H1 (cell line): ENCODE data around the gene CLDN6. TPM values are rescaled to one million over a fixed set of nuclear protein-coding genes. Genes with fewer than 3 reads are reported as not detected.

ENCODE experiments used
- CTCF ChIA-PET: fragments of 300-600 bp; sonication (Branson Sonifier 250); formaldehyde crosslinking; loops from one replicate; lab custom pipeline; 2021; ENCODE audit not compliant: partially characterized antibody; lab: Charles Lee
- POLR2A ChIA-PET: fragments of 300-600 bp; sonication (Branson Sonifier 250); formaldehyde crosslinking; loops from one replicate; lab custom pipeline; 2021; ENCODE audit warnings: inconsistent platforms; ENCODE audit not compliant: partially characterized antibody; lab: Charles Lee
- DNase-seq, 2 experiments: peaks; one replicate each; pipeline versions ENCODE4 v3.0.0 to v3.0.0-alpha.2; 2010 to 2022; ENCODE audit warnings: low spot score in 2 of 2, low read depth in 1 of 2, mixed read lengths in 1 of 2
- FAIRE-seq: peaks from 2 replicates; lab custom pipeline; 2011; peaks lifted over from hg19 to GRCh38; lab: Jason Lieb, UNC
- H2AFZ ChIP-seq: 2 replicates; pipeline ENCODE4 v1.8.1; 2012; ENCODE audit warnings: low read length, inconsistent platforms
- H2AK5ac ChIP-seq: 2 replicates; pipeline ENCODE4 v1.6.1; 2013; ENCODE audit warnings: low read depth, low read length
- H2BK120ac ChIP-seq: replicated peaks from 2 replicates; pipeline ENCODE3; 2013; ENCODE audit warnings: low read depth, low read length, inconsistent platforms
- H2BK12ac ChIP-seq: 2 replicates; pipeline ENCODE4 v1.6.1; 2013; ENCODE audit warnings: low read depth, low read length
- H2BK15ac ChIP-seq: 2 replicates; pipeline ENCODE4 v1.6.1; 2013; ENCODE audit warnings: low read length
- H2BK20ac ChIP-seq: 2 replicates; pipeline ENCODE4 v1.6.1; 2013; ENCODE audit warnings: low read length
- H2BK5ac ChIP-seq: 2 replicates; pipeline ENCODE4 v1.6.1; 2013; ENCODE audit warnings: low read depth, low read length
- H3K14ac ChIP-seq: 2 replicates; pipeline ENCODE4 v1.6.1; 2013; ENCODE audit warnings: inconsistent platforms; ENCODE audit not compliant: insufficient read length
- H3K18ac ChIP-seq: 2 replicates; pipeline ENCODE4 v1.6.1; 2013; ENCODE audit warnings: low read length; ENCODE audit errors: extremely low read depth
- H3K23ac ChIP-seq: 2 replicates; pipeline ENCODE4 v1.6.1; 2013; ENCODE audit warnings: inconsistent platforms; ENCODE audit not compliant: insufficient read length
- H3K23me2 ChIP-seq: 2 replicates; pipeline ENCODE4 v1.6.1; 2013; ENCODE audit warnings: low read depth, low read length
- H3K27ac ChIP-seq: 2 replicates; pipeline ENCODE4 v1.6.1; 2011; ENCODE audit warnings: low read depth, low read length, inconsistent platforms
- H3K27me3 ChIP-seq, 4 experiments: replicated peaks in 1 of 4; 1 replicate in 1 of 4; 2 replicates in 3 of 4; pipeline versions ENCODE4 v1.6.1 to v1.8.1; 2011 to 2013; ENCODE audit warnings: low read length in 3 of 4, mild to moderate bottlenecking in 3 of 4, inconsistent platforms in 2 of 4, mixed read lengths in 2 of 4, moderate library complexity in 1 of 4; ENCODE audit not compliant: control insufficient read depth in 3 of 4, insufficient read depth in 3 of 4; ENCODE audit errors: extremely low read depth in 1 of 4
- H3K36me3 ChIP-seq, 4 experiments: 2 replicates each; pipeline versions ENCODE4 v1.6.1 to v1.8.1; 2011 to 2013; ENCODE audit warnings: mild to moderate bottlenecking in 4 of 4, low read length in 3 of 4, moderate library complexity in 2 of 4, control low read depth in 1 of 4, inconsistent platforms in 1 of 4; ENCODE audit not compliant: insufficient read depth in 4 of 4, control insufficient read depth in 2 of 4
- H3K4ac ChIP-seq: replicated peaks from 2 replicates; pipeline ENCODE3; 2013; ENCODE audit warnings: low read length, low read depth, mixed read lengths, inconsistent platforms; ENCODE audit not compliant: insufficient read length
- H3K4me1 ChIP-seq, 4 experiments: replicated peaks in 1 of 4; 1 replicate in 1 of 4; 2 replicates in 3 of 4; pipeline versions ENCODE4 v1.6.1 to v1.8.1; 2011 to 2013; ENCODE audit warnings: low read length in 3 of 4, inconsistent platforms in 2 of 4, mixed read lengths in 1 of 4; ENCODE audit not compliant: insufficient read depth in 4 of 4, control insufficient read depth in 3 of 4
- H3K4me2 ChIP-seq, 2 experiments: 2 replicates each; pipeline versions ENCODE4 v1.6.1 to v1.8.1; 2011 to 2013; ENCODE audit warnings: low read depth in 2 of 2, low read length in 2 of 2, control low read depth in 1 of 2, inconsistent platforms in 1 of 2, mild to moderate bottlenecking in 1 of 2; ENCODE audit not compliant: insufficient read depth in 1 of 2
- H3K4me3 ChIP-seq, 4 experiments: fragments of 200-600, 300-600 bp in 1 of 4; sonication (generic), shearing (Covaris generic), sonication (Bioruptor Twin) in 1 of 4; 2 replicates each; pipeline versions ENCODE4 v1.5.1 to v1.8.1; 2011 to 2016; ENCODE audit warnings: low read length in 4 of 4, low read depth in 3 of 4, control low read depth in 2 of 4, inconsistent platforms in 2 of 4, mild to moderate bottlenecking in 2 of 4, mixed read lengths in 1 of 4, moderate library complexity in 1 of 4; ENCODE audit not compliant: insufficient read depth in 2 of 4; ENCODE audit errors: extremely low read depth in 1 of 4
- H3K56ac ChIP-seq: replicated peaks from 2 replicates; pipeline ENCODE3; 2013; ENCODE audit warnings: low read depth, mild to moderate bottlenecking, mixed read lengths, low read length, inconsistent platforms; ENCODE audit not compliant: insufficient read length
- H3K79me1 ChIP-seq: 2 replicates; pipeline ENCODE4 v1.6.1; 2013; ENCODE audit warnings: low read depth, low read length, control low read depth
- H3K79me2 ChIP-seq, 2 experiments: 2 replicates each; pipeline versions ENCODE4 v1.6.1 to v1.8.1; 2012 to 2013; ENCODE audit warnings: low read length in 2 of 2, mild to moderate bottlenecking in 2 of 2, inconsistent platforms in 1 of 2; ENCODE audit not compliant: insufficient read depth in 2 of 2, control insufficient read depth in 1 of 2
- H3K9ac ChIP-seq, 4 experiments: replicated peaks in 1 of 4; 1 replicate in 1 of 4; 2 replicates in 3 of 4; pipeline versions ENCODE4 v1.6.1 to v1.8.1; 2011 to 2013; ENCODE audit warnings: low read depth in 3 of 4, low read length in 3 of 4, control low read depth in 2 of 4, mild to moderate bottlenecking in 2 of 4, moderate library complexity in 2 of 4, inconsistent platforms in 1 of 4; ENCODE audit errors: extremely low read depth in 1 of 4
- H3K9me3 ChIP-seq, 2 experiments: 2 replicates each; pipeline versions ENCODE4 v1.6.1 to v1.8.1; 2012 to 2013; ENCODE audit warnings: mild to moderate bottlenecking in 2 of 2, moderate library complexity in 2 of 2, control low read depth in 1 of 2, inconsistent platforms in 1 of 2, low read depth in 1 of 2, low read length in 1 of 2, mixed read lengths in 1 of 2; ENCODE audit not compliant: insufficient read depth in 2 of 2
- H4K20me1 ChIP-seq, 2 experiments: replicated peaks in 1 of 2; 2 replicates each; pipeline versions ENCODE3 to v1.8.1; 2011 to 2013; ENCODE audit warnings: inconsistent platforms in 2 of 2, low read length in 2 of 2, mild to moderate bottlenecking in 1 of 2; ENCODE audit not compliant: insufficient read depth in 2 of 2, control insufficient read depth in 1 of 2
- H4K5ac ChIP-seq: 2 replicates; pipeline ENCODE4 v1.6.1; 2013; ENCODE audit warnings: low read length, low read depth, mixed read lengths, inconsistent platforms; ENCODE audit not compliant: insufficient read length
- H4K8ac ChIP-seq: 2 replicates; pipeline ENCODE4 v1.8.0; 2013; ENCODE audit warnings: mild to moderate bottlenecking, moderate library complexity, low read length, inconsistent platforms; ENCODE audit not compliant: insufficient read depth; ENCODE audit errors: extremely low read depth
- H4K91ac ChIP-seq: replicated peaks from 2 replicates; pipeline ENCODE3; 2013; ENCODE audit warnings: low read length, mixed read lengths, inconsistent platforms; ENCODE audit not compliant: insufficient read length
- BRCA1 ChIP-seq: IDR thresholded peaks from 2 replicates; pipeline ENCODE4 v1.6.1; 2012; ENCODE audit warnings: low read depth, low read length, improper control_type of control experiment
- CREB1 ChIP-seq: IDR thresholded peaks from 2 replicates; pipeline ENCODE4 v1.6.1; 2012; ENCODE audit warnings: inconsistent platforms
- FOSL1 ChIP-seq: IDR thresholded peaks from 2 replicates; pipeline ENCODE4 v1.6.1; 2011; ENCODE audit warnings: mild to moderate bottlenecking, low read depth, low read length, moderate library complexity; ENCODE audit not compliant: insufficient read depth
- HDAC2 ChIP-seq, 2 experiments: fragments of 300-600 bp in 1 of 2; sonication (generic) in 1 of 2; IDR thresholded peaks; 2 replicates each; pipeline ENCODE4 v1.6.1; 2011 to 2012; ENCODE audit warnings: low read depth in 2 of 2, low read length in 2 of 2, mild to moderate bottlenecking in 2 of 2, moderate library complexity in 2 of 2, borderline replicate concordance in 1 of 2, inconsistent platforms in 1 of 2
- NRF1 ChIP-seq: IDR thresholded peaks from 2 replicates; pipeline ENCODE4 v1.6.1; 2011; ENCODE audit warnings: mild to moderate bottlenecking, low read depth, low read length, improper control_type of control experiment
- POLR2A ChIP-seq, 2 experiments: IDR thresholded peaks; 1 replicate in 1 of 2; 2 replicates in 1 of 2; pipeline ENCODE4 v1.6.1; 2011; ENCODE audit warnings: low read depth in 2 of 2, low read length in 2 of 2, mild to moderate bottlenecking in 2 of 2; ENCODE audit errors: control extremely low read depth in 1 of 2
- SP2 ChIP-seq: IDR thresholded peaks from 2 replicates; pipeline ENCODE4 v1.6.1; 2012; ENCODE audit warnings: mild to moderate bottlenecking, low read length, inconsistent platforms
- TAF7 ChIP-seq: optimal IDR thresholded peaks from 2 replicates; pipeline ENCODE3; 2011; ENCODE audit warnings: low read depth, mild to moderate bottlenecking, inconsistent platforms, low read length, moderate library complexity, borderline replicate concordance
- TCF12 ChIP-seq: IDR thresholded peaks from 2 replicates; pipeline ENCODE4 v1.6.1; 2011; ENCODE audit warnings: low read depth, mild to moderate bottlenecking, low read length
- USF2 ChIP-seq: IDR thresholded peaks from 2 replicates; pipeline ENCODE4 v1.6.1; 2011; ENCODE audit warnings: low read length, improper control_type of control experiment
- YY1 ChIP-seq: IDR thresholded peaks from 2 replicates; pipeline ENCODE4 v1.6.1; 2011; ENCODE audit warnings: low read depth, mild to moderate bottlenecking, low read length
- WGBS, 2 experiments: shearing (Covaris generic) in 1 of 2; methylation state at CpG; one replicate each; pipeline versions ENCODE4 v1.1.6 to v1.1.7; 2013 to 2015; ENCODE audit warnings: low lambda C conversion rate in 2 of 2, mixed read lengths in 2 of 2, inconsistent platforms in 1 of 2, low coverage in 1 of 2, missing lambda C conversion rate in 1 of 2; ENCODE audit not compliant: insufficient replicate concordance in 2 of 2, insufficient coverage in 1 of 2, insufficient read length in 1 of 2; ENCODE audit errors: extremely low coverage in 1 of 2, missing lambda C conversion rate in 1 of 2; 5-methylcytosine and 5-hydroxymethylcytosine counted together
- polyA plus RNA-seq, 7 experiments: library from polyadenylated mRNA; depleted of rRNA in 3 of 7; stranded (reverse) in 5 of 7; unstranded in 2 of 7; fragments of >200 nt in 5 of 7; fragments of 200-250 nt in 2 of 7; gene quantifications; 1 replicate in 5 of 7; 2 replicates in 1 of 7; 4 replicates in 1 of 7; pipeline versions ENCODE4 v1.2.1 to v1.2.3, GENCODE V29; 2011 to 2013; ENCODE audit warnings: missing spikeins in 2 of 7, mixed read lengths in 2 of 7
- total RNA-seq: library from RNA; stranded (reverse); fragmentation: NEBNext Ultra II Directional; extraction: Animal tissue kit (Norgen Biotek cat#: 25700); gene quantifications from 2 replicates; pipeline ENCODE4 v1.2.1, GENCODE V29; 2021
- TF ChIP-seq, protein P1 (sequence below): IDR thresholded peaks from 2 replicates; pipeline ENCODE4 v1.6.1; 2012; ENCODE audit warnings: inconsistent platforms

The CLDN6 gene
- total and polyA plus RNA-seq, 2 of the 8 experiments (the other 6 are each of a cell fraction or from before 2014, with no cell fraction given), result 747 to 1,115 TPM

DNA sequence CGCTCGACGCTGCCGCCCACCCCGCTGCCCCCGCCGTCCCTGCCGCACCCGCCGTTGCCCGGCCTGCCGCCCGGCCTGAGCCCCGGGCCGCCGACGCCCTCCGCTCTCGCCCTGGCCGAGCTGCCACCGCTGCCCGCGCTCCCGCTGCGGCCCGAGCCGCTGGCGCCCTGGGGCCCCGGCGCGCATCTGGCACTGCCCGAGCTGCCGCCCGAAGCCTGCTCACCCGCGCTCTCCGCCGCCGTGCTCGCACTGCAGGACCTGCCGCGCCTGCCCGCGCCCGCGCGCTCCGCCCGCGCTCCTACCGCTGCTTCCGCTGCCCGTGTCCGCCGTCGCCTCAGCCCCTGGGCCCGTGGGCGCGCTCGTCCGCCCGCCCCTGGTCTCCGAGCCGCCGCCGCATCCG, 13.7 kb downstream of the CLDN6 start:
- no peak for DNase-seq
- H3K9me3 ChIP-seq, result no peaks in the 10 kb centered on the region
- no peak overlapping the region for H3K18ac ChIP-seq
- H3K79me2 ChIP-seq, result peaks cover 0 to 6% of the 10 kb centered on the region in 2 experiments; a peak in 1 of 4 replicates
- no peaks in the 10 kb centered on the region for H4K20me1 ChIP-seq
- no peaks in the 10 kb centered on the region; the same call in 1 of the 2 replicates for H3K79me1 ChIP-seq
- H3K4me1 ChIP-seq, result peaks cover 11 to 35% (median 30%) of the 10 kb centered on the region in 4 experiments
- H4K8ac ChIP-seq, result no peak overlapping the region; the same call in 1 of the 2 replicates
- no peak overlapping the region for H2BK20ac ChIP-seq
- peak overlapping the region in 1 of 4 experiments; percentile 41; a peak in 1 of 7 replicates for H3K9ac ChIP-seq
- H3K4me2 ChIP-seq, result peak overlapping the region in 1 of 2 experiments; percentile 88; a peak in 2 of 4 replicates
- H3K14ac ChIP-seq, result no peak overlapping the region
- H2BK120ac ChIP-seq, result no peak overlapping the region
- H2BK15ac ChIP-seq, result no peak overlapping the region
- H4K91ac ChIP-seq, result no peak overlapping the region
- H3K23me2 ChIP-seq, result peaks cover 13% of the 10 kb centered on the region
- H2AFZ ChIP-seq, result no peak overlapping the region
- no peak overlapping the region for H3K56ac ChIP-seq
- H4K5ac ChIP-seq, result no peak overlapping the region
- H3K4me3 ChIP-seq, result peak overlapping the region in 1 of 4 experiments; percentile 58; a peak in 1 of 8 replicates
- no peak overlapping the region for H2BK5ac ChIP-seq
- 0% methylated on average over 11 of the region's 67 CpGs; no CpG with 5 or more reads in 1 of the 2 experiments for WGBS, 2 experiments
- peaks cover 0 to 3% (median 0%) of the 10 kb centered on the region in 4 experiments; a peak in 1 of 8 replicates for H3K36me3 ChIP-seq
- ChIA-PET POLR2A (interaction anchor here (0.6 to 35.7 kb wide), 15 partner anchors 11 to 134 kb away, joined by 3 to 1808 read pairs (median 4); partner anchors contain the start of genes BICDL2, CLDN6, CLDN9 and HCFC1R1), CTCF (interaction anchor here (0.6 to 17.3 kb wide), 15 partner anchors 8 to 102 kb away, joined by 3 to 639 read pairs (median 3); partner anchors contain the start of genes BICDL2, CLDN6, CLDN9 and HCFC1R1)
- no peak for FAIRE-seq
- no peak overlapping the region for H3K27ac ChIP-seq
- no peak overlapping the region for H3K4ac ChIP-seq
- H2BK12ac ChIP-seq, result no peak overlapping the region
- H2AK5ac ChIP-seq, result no peak overlapping the region
- H3K27me3 ChIP-seq, result no peaks in the 10 kb centered on the region
- no peak overlapping the region for H3K23ac ChIP-seq
- TF ChIP-seq NRF1, result no peak
- TF ChIP-seq SP2, result no peak
- TF ChIP-seq POLR2A (IDR thresholded peaks at IDR 0.05; ENCODE audit: control extremely low read depth in 1 of 2, low read depth in 2 of 2, low read length in 2 of 2), result no peak
- TF ChIP-seq, protein P1, sequence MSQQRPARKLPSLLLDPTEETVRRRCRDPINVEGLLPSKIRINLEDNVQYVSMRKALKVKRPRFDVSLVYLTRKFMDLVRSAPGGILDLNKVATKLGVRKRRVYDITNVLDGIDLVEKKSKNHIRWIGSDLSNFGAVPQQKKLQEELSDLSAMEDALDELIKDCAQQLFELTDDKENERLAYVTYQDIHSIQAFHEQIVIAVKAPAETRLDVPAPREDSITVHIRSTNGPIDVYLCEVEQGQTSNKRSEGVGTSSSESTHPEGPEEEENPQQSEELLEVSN, result no peak
- TF ChIP-seq HDAC2 (IDR thresholded peaks at IDR 0.05; ENCODE audit: borderline replicate concordance in 1 of 2, low read depth in 2 of 2, low read length in 2 of 2), result no peak
- TF ChIP-seq TAF7, result no peak
- TF ChIP-seq TCF12, result no peak
- no peak for TF ChIP-seq USF2
- no peak for TF ChIP-seq BRCA1
- no peak for TF ChIP-seq FOSL1
- no peak for TF ChIP-seq YY1
- no peak for TF ChIP-seq CREB1
